ENCODE data around the gene TRH. TPM values are rescaled to one million over a fixed set of nuclear protein-coding genes. Genes with fewer than 3 reads are reported as not detected.

Gene TRH
- total and polyA plus RNA-seq, 2 of the 8 experiments (the other 6 are each of a cell fraction or from before 2014, with no cell fraction given), result not detected

- no peaks in the 10 kb centered on the region for H3K79me2 ChIP-seq (ENCODE audit: control insufficient read depth in 1 of 2, insufficient read depth in 2 of 2, low read length in 2 of 2)
- H4K91ac ChIP-seq (replicated peaks; ENCODE audit: insufficient read length, low read length), result no peak overlapping the region
- no peak overlapping the region for H3K18ac ChIP-seq (ENCODE audit: extremely low read depth, low read length)
- peaks cover 31 to 66% (median 58%) of the 10 kb centered on the region in 4 experiments for H3K27me3 ChIP-seq (replicated peaks in 1 of 4; ENCODE audit: control insufficient read depth in 3 of 4, extremely low read depth in 1 of 4, insufficient read depth in 3 of 4, low read length in 3 of 4)
- H3K9me3 ChIP-seq (ENCODE audit: insufficient read depth in 2 of 2, low read depth in 1 of 2, low read length in 1 of 2), result no peaks in the 10 kb centered on the region
- no peak overlapping the region for H3K4me2 ChIP-seq (ENCODE audit: insufficient read depth in 1 of 2, low read depth in 2 of 2, low read length in 2 of 2)
- ChIA-PET POLR2A (ENCODE audit: partially characterized antibody) (no interaction called here), CTCF (ENCODE audit: partially characterized antibody) (interaction anchor here (7.2 to 7.9 kb wide), 2 partner anchors 11 to 38 kb away, joined by 53 to 61 read pairs; no protein-coding TSS in a partner anchor)
- H2AK5ac ChIP-seq (ENCODE audit: low read depth, low read length), result no peak overlapping the region
- H4K5ac ChIP-seq (ENCODE audit: insufficient read length, low read depth, low read length), result no peak overlapping the region
- H3K79me1 ChIP-seq (ENCODE audit: low read depth, low read length), result no peaks in the 10 kb centered on the region
- H3K23ac ChIP-seq (ENCODE audit: insufficient read length), result no peak overlapping the region
- no peak overlapping the region for H3K4me3 ChIP-seq (ENCODE audit: extremely low read depth in 1 of 4, insufficient read depth in 2 of 4, low read depth in 3 of 4, low read length in 4 of 4)
- peaks cover 5% of the 10 kb centered on the region; the same call in 1 of the 2 replicates for H3K23me2 ChIP-seq (ENCODE audit: low read depth, low read length)
- H4K20me1 ChIP-seq (replicated peaks in 1 of 2; ENCODE audit: control insufficient read depth in 1 of 2, insufficient read depth in 2 of 2, low read length in 2 of 2), result peaks cover 2 to 4% of the 10 kb centered on the region in 2 experiments
- H2AFZ ChIP-seq (ENCODE audit: low read length), result no peak overlapping the region
- no peak overlapping the region for H2BK120ac ChIP-seq (replicated peaks; ENCODE audit: low read depth, low read length)
- no peak overlapping the region for H3K4ac ChIP-seq (replicated peaks; ENCODE audit: insufficient read length, low read depth, low read length)
- H2BK20ac ChIP-seq (ENCODE audit: low read length), result no peak overlapping the region
- FAIRE-seq, result no peak
- peaks cover 0 to 6% (median 3%) of the 10 kb centered on the region in 4 experiments; a peak in 2 of 7 replicates for H3K4me1 ChIP-seq (replicated peaks in 1 of 4; ENCODE audit: control insufficient read depth in 3 of 4, insufficient read depth in 4 of 4, low read length in 3 of 4)
- H2BK12ac ChIP-seq (ENCODE audit: low read depth, low read length), result no peak overlapping the region
- no peak for DNase-seq (ENCODE audit: low read depth in 1 of 2, low spot score in 2 of 2)
- H3K56ac ChIP-seq (replicated peaks; ENCODE audit: insufficient read length, low read depth, low read length), result no peak overlapping the region
- no peak overlapping the region for H3K14ac ChIP-seq (ENCODE audit: insufficient read length)
- H4K8ac ChIP-seq (ENCODE audit: extremely low read depth, insufficient read depth, low read length), result no peak overlapping the region
- 82% methylated on average over 5 of the region's 5 CpGs; no CpG with 5 or more reads in 1 of the 2 experiments for WGBS, 2 experiments (ENCODE audit: extremely low coverage in 1 of 2, insufficient coverage in 1 of 2, insufficient read length in 1 of 2, insufficient replicate concordance in 2 of 2, low coverage in 1 of 2, low lambda C conversion rate in 2 of 2, missing lambda C conversion rate in 1 of 2)
- H3K36me3 ChIP-seq (ENCODE audit: control insufficient read depth in 2 of 4, insufficient read depth in 4 of 4, low read length in 3 of 4), result peaks cover 0 to under 1% (median 0%) of the 10 kb centered on the region in 4 experiments; a peak in 1 of 8 replicates
- H2BK15ac ChIP-seq (ENCODE audit: low read length), result no peak overlapping the region
- no peak overlapping the region for H3K27ac ChIP-seq (ENCODE audit: low read depth, low read length)
- no peak overlapping the region for H3K9ac ChIP-seq (replicated peaks in 1 of 4; ENCODE audit: extremely low read depth in 1 of 4, low read depth in 3 of 4, low read length in 3 of 4)
- no peak overlapping the region for H2BK5ac ChIP-seq (ENCODE audit: low read depth, low read length)
- no peak for TF ChIP-seq NANOG (IDR thresholded peaks at IDR 0.05; ENCODE audit: insufficient read depth, low read depth, low read length, poor library complexity, severe bottlenecking)
- no peak for TF ChIP-seq KDM4A (IDR thresholded peaks at IDR 0.05; ENCODE audit: low read depth, low read length, severe bottlenecking)
- no peak for TF ChIP-seq MAFK (IDR thresholded peaks at IDR 0.05; ENCODE audit: low read depth, low read length)
- TF ChIP-seq SP1 (IDR thresholded peaks at IDR 0.05; ENCODE audit: low read depth, low read length), result no peak
- no peak for TF ChIP-seq RXRA (IDR thresholded peaks at IDR 0.05; ENCODE audit: insufficient read depth, low read depth, low read length)
- no peak for TF ChIP-seq CREB1 (IDR thresholded peaks at IDR 0.05)
- TF ChIP-seq SP4 (IDR thresholded peaks at IDR 0.05; ENCODE audit: low read length), result no peak
- no peak for TF ChIP-seq HDAC2 (IDR thresholded peaks at IDR 0.05; ENCODE audit: borderline replicate concordance in 1 of 2, low read depth in 2 of 2, low read length in 2 of 2)
Observed at GRCh38 chr3:129979905-129980304, 5.4 kb downstream of the TRH start.

Measured in H1 (cell line).